Neutrophil (primary cell): ENCODE data around the gene ATG7.

ENCODE experiments used
- H3K27ac ChIP-seq: fragments of 200-600 bp; sonication (generic); 2 replicates; pipeline ENCODE4 v1.5.1; 2016; ENCODE audit warnings: mild to moderate bottlenecking, moderate library complexity
- H3K27me3 ChIP-seq: fragments of 200-600 bp; sonication (generic); 2 replicates; pipeline ENCODE4 v1.6.0; 2016; ENCODE audit warnings: mild to moderate bottlenecking
- H3K36me3 ChIP-seq: fragments of 200-600 bp; sonication (generic); 2 replicates; pipeline ENCODE4 v1.5.1; 2017
- H3K4me1 ChIP-seq, 2 experiments: fragments of 200-600 bp in 1 of 2; sonication (generic) in 1 of 2; 1 replicate in 1 of 2; 2 replicates in 1 of 2; pipeline versions ENCODE4 v1.5.1 to v1.6.1; 2013 to 2016; ENCODE audit warnings: low read depth in 1 of 2, low read length in 1 of 2, mild to moderate bottlenecking in 1 of 2, moderate library complexity in 1 of 2; ENCODE audit not compliant: control insufficient read depth in 1 of 2, insufficient read depth in 1 of 2
- H3K4me3 ChIP-seq, 2 experiments: fragments of 200-600 bp in 1 of 2; sonication (generic) in 1 of 2; 1 replicate in 1 of 2; 2 replicates in 1 of 2; pipeline ENCODE4 v1.5.1; 2013 to 2016; ENCODE audit warnings: low read depth in 1 of 2, low read length in 1 of 2, mild to moderate bottlenecking in 1 of 2, moderate library complexity in 1 of 2
- H3K9me3 ChIP-seq: fragments of 200-600 bp; sonication (generic); 2 replicates; pipeline ENCODE4 v1.5.1; 2016
- CTCF ChIP-seq: fragments of 200-600 bp; sonication (generic); IDR thresholded peaks from 2 replicates; pipeline ENCODE4 v1.5.1; 2016; ENCODE audit warnings: antibody characterized with exemption

Gene ATG7

GRCh38 chr3:11558002-11558401 lies 285.8 kb downstream of the ATG7 start:
- Histone ChIP-seq H3K27me3 (no peaks in the 10 kb centered on the region), H3K27ac (no peak overlapping the region), H3K4me3 (no peak overlapping the region), H3K36me3 (peaks cover 76% of the 10 kb centered on the region), H3K9me3 (no peaks in the 10 kb centered on the region), H3K4me1 (no peaks in the 10 kb centered on the region)
- TF ChIP-seq CTCF: no peak

DNA sequence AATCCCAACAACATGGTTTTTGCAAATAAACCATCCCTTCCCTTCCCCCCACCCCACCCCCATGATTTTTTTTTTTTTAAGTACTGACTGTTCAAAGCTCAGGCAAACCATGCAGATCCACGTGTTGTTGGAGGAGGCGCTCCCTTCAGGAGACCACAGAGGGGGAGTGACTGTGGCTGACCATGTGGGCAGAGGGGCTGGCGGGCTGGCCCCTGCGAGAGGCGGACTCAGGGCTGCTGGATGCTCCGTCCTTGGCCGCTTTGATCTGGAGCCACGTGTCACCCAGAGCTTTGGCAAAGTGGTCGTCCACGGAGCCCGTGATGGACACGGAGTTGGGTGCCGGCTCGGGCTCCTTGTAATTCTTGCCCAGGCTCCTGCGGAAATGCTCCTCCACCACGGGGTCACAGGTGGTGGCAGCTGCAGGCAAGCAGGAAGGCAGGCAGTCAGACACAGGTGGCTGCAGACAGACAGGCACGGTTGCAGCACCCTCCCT lies 286.3 kb downstream of the ATG7 start:
- H3K27ac ChIP-seq: no peak overlapping the region
- H3K4me1 ChIP-seq: no peaks in the 10 kb centered on the region
- no peaks in the 10 kb centered on the region for H3K9me3 ChIP-seq
- H3K4me3 ChIP-seq: no peak overlapping the region
- H3K27me3 ChIP-seq: no peaks in the 10 kb centered on the region
- no peak for TF ChIP-seq CTCF
- H3K36me3 ChIP-seq: peaks cover 80% of the 10 kb centered on the region

DNA sequence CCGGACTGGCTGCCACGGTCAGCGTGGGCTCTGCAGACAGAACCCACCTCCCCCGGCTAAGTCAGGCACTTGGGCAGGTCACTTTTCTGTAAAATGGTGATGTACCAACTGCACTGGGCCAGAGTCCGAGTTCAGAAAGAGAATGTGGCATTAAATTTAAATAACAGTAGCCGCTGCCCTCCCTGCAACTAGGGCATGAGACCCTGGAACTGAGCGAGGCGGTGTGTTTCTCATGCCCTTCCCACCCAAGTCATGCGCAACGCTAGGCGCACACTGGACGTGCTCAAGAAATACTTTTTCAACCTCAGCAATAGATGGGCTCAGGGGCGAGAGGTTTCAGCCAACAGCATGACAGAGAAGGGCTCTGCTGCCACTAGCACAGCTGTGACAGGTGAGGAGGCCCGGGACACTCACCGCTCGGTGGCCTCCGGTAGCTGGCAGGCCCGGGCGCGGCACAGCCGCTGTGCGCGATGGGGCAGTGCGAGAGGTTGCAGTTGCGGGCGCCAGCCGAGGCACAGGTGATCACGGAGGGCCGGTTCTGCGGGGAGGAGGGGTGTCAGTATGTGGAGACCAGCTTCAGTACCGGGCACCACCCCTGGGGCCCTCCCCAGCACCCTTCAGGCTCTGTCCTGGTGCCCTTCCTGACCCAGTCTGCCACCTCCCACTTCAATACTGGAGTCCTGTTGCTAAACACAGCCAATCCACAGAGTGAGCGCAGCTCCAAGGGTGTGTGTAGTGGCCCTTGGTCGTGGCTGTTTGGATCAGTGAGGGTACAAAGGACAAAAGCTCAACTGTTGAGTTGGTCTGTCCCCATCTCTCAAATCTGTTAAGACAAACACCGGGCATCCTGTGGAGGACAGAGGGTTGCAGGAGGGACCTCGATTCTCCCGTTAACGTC lies 287.0 kb downstream of the ATG7 start:
- Histone ChIP-seq H3K9me3 (no peaks in the 10 kb centered on the region), H3K27ac (no peak overlapping the region), H3K4me1 (no peaks in the 10 kb centered on the region), H3K27me3 (no peaks in the 10 kb centered on the region), H3K4me3 (no peak overlapping the region), H3K36me3 (peaks cover 80% of the 10 kb centered on the region)
- TF ChIP-seq CTCF: no peak

DNA sequence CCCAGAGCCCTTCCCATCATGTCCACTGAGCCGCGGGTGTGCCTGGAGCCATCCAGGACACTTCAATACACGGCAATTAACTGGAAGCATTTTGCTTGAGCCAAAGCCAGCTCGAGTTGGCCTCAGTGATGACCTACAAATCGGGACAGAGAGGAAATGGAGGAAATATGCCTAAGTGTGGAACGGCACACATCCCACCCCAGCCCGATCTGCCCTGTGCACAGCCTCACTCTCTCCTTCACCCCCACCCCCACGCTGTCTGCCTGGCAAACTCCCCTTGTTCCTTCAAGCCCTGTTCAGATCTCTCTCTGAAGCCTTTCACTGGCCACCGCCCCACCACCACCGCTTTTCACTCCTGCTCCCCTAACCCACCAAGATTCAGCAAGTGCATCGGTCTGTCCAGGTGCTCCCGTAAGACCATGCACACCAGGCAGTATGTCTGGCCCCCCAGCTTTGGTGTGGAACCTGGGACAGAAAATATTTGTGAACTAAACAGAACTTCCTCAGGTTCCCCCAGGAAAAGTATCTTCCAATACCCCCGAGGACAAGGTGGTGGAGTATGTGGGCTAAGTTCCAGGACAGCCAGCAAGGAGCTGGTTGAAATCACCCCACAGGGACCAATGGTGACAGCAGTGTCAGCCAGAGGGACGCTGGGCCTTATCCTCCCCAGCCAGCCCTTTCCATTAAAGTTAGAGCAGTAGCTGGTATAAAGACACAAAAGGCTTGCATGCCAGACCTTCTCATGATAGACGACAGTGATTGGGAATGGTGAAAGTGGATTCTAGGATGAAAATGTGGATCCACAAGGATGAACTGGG lies 287.8 kb downstream of the ATG7 start:
- no peaks in the 10 kb centered on the region for H3K4me1 ChIP-seq
- H3K36me3 ChIP-seq: peaks cover 74% of the 10 kb centered on the region
- H3K27ac ChIP-seq: no peak overlapping the region
- no peak for TF ChIP-seq CTCF
- no peaks in the 10 kb centered on the region for H3K27me3 ChIP-seq
- H3K9me3 ChIP-seq: no peaks in the 10 kb centered on the region
- no peak overlapping the region for H3K4me3 ChIP-seq

GRCh38 chr3:11560746-11561145 lies 288.5 kb downstream of the ATG7 start:
- H3K27ac ChIP-seq: no peak overlapping the region
- no peaks in the 10 kb centered on the region for H3K4me1 ChIP-seq
- peaks cover 74% of the 10 kb centered on the region for H3K36me3 ChIP-seq
- no peak overlapping the region for H3K4me3 ChIP-seq
- H3K9me3 ChIP-seq: no peaks in the 10 kb centered on the region
- H3K27me3 ChIP-seq: no peaks in the 10 kb centered on the region
- no peak for TF ChIP-seq CTCF
